HUES6 (cell line): ENCODE measurements around the gene AMY1A.
"Not testable (repeated sequence)": the region's sequence is repeated elsewhere in the genome, so short reads cannot be mapped to it uniquely, and the experiment has no call there.

Experiments used
- H3K27ac ChIP-seq: 2 replicates; pipeline ENCODE4 v1.7.0; 2013; ENCODE audit warnings: low read depth, mild to moderate bottlenecking, low read length, inconsistent platforms
- H3K27me3 ChIP-seq: 2 replicates; pipeline ENCODE4 v1.6.1; 2013; ENCODE audit warnings: low read length; ENCODE audit not compliant: control insufficient read depth, insufficient read depth
- H3K36me3 ChIP-seq: 2 replicates; pipeline ENCODE4 v1.6.1; 2013; ENCODE audit warnings: low read length; ENCODE audit not compliant: control insufficient read depth, insufficient read depth
- H3K4me1 ChIP-seq: 2 replicates; pipeline ENCODE4 v1.6.1; 2013; ENCODE audit warnings: low read length; ENCODE audit not compliant: control insufficient read depth, insufficient read depth
- H3K4me3 ChIP-seq: 2 replicates; pipeline ENCODE4 v1.5.1; 2013; ENCODE audit warnings: low read depth, low read length
- H3K9ac ChIP-seq: one replicate; pipeline ENCODE4 v1.6.1; 2013; ENCODE audit warnings: mild to moderate bottlenecking, low read length
- H3K9me3 ChIP-seq: 2 replicates; pipeline ENCODE4 v1.6.1; 2013; ENCODE audit warnings: low read depth, low read length; ENCODE audit not compliant: control insufficient read depth, insufficient read depth

AMY1A gene

DNA sequence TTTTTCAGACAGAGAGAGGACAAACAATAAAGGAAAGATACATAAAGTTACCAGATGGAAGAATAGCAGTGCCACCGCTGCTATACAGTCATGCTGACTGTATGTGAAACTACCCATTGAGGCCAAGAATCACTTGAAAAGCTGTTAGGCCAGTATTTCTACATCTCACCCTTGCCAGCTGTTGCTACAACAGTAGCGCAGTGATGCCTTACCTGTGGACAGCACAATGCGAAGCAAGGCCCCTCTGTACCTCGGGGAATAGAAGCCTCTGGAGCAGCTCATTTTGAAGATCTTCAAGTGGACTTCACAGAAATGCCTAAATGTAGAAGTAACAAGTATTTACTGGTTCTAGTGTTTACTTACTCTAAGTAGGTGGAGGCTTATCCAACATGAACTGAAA is 45.1 kb downstream of the AMY1A start:
- H3K9ac ChIP-seq, H3K9me3 ChIP-seq, H3K36me3 ChIP-seq, H3K27me3 ChIP-seq, H3K4me3 ChIP-seq, H3K4me1 ChIP-seq, H3K27ac ChIP-seq: not testable (repeated sequence)

DNA sequence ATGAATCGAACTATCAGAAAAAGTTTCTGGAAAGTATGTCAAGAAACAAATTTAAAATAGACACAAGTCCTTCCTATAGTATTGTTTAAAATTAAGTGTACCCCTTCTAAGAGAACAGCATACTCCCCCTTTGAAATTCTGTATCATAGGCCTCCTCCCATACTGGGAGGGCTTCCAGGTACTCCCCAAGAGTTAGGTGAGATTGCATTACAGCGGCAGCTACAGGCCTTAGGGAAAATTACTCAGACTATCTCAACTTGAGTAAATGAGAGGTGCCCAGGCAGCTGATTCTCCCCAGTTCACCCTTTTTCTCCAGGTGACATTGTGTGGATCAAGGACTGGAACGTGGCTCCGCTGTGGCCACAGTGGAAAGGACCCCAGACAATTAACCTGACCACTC is 45.7 kb downstream of the AMY1A start:
- H3K9ac ChIP-seq, H3K27me3 ChIP-seq, H3K4me3 ChIP-seq, H3K36me3 ChIP-seq, H3K9me3 ChIP-seq, H3K4me1 ChIP-seq, H3K27ac ChIP-seq: not testable (repeated sequence)

DNA sequence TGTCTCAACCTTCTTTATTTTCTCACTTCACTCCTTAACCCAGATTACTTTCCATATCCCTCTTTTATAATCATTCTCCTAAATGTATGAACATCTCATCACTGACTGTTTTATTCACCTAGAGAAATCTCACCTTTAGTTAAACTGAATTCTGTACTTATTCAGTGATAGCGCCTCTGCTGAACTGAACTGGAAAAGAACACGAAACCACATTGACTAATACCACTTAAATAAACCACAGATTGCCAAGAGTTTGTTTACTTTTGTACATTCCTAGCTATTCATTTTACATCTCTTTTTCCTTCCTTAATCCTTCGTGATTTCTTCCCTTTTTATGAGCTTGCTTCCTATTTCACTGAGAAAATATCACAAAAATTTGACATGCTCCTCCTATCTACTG is 52.1 kb downstream of the AMY1A start:
- not testable (repeated sequence) for H3K27ac ChIP-seq, H3K9ac ChIP-seq, H3K27me3 ChIP-seq, H3K4me3 ChIP-seq, H3K36me3 ChIP-seq, H3K9me3 ChIP-seq, H3K4me1 ChIP-seq

DNA sequence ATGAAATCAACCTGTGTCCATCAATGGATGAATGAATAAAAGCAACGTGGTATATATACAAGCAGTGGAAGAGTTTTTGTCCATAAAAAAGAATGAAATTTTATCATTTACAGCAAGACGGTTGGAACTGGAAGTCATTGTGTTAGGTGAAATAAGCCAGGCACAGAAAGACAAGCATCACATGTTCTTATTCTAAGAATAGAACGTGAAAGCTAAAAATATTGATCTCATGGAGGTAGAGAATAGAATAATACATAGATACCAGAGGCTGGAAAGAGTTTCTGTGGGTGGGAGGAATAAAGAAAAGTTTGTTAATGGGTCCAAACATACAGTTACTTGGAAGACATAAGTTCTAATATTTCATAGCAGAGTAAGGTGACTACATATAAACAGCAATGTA is 54.8 kb downstream of the AMY1A start:
- not testable (repeated sequence) for H3K9ac ChIP-seq, H3K9me3 ChIP-seq, H3K27me3 ChIP-seq, H3K4me1 ChIP-seq, H3K27ac ChIP-seq, H3K36me3 ChIP-seq, H3K4me3 ChIP-seq
